Measurements from ENCODE around the gene C22orf15. TPM values are rescaled to one million over a fixed set of nuclear protein-coding genes. Genes with fewer than 3 reads are reported as not detected.

The C22orf15 gene, protein sequence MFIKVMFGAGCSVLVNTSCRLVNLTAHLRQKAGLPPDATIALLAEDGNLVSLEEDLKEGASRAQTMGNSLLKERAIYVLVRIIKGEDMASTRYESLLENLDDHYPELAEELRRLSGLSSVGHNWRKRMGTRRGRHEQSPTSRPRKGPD
- not detected for total RNA-seq

DNA sequence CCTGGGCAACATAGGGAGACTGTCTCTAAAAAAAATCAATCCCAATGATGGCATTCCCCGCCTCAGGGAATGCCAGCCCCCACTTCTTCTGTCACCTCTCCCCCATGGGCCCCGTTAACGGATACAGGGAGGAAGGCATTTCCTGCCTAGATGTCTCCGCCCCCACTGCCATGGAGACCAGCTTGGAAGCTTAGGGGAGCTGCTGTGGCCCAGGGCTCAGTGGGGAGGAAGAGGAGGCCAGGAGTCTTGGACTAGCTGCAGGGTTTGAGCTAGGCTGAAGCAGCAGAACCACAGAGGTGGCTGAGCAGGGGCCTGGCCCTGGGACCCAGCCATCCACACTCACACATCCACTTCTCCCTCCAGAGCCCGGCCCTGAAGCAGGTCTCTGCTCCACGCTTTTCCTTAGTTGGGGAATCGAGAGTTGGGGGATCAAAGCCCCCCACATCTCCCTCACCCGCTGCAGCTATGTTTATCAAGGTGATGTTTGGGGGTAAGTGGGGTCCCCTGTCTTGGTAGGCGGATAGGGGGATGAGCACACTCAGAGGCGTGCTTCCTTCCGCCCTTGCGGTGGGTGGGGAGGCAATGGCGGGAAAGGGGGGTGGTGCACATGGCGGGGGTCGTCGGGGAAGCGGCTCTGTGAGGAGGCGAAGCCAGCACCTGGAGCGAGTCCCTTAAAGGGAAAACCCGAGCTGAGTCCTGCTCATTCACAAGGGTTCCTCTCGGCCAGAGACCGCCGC, at the start of gene C22orf15:
Gene C22orf15, plus strand, starts transcription at position 149 of the 737 bp plus-strand sequence. Its CDS starts 317 bp downstream, at position 466.
- TF ChIP-seq, protein P1, sequence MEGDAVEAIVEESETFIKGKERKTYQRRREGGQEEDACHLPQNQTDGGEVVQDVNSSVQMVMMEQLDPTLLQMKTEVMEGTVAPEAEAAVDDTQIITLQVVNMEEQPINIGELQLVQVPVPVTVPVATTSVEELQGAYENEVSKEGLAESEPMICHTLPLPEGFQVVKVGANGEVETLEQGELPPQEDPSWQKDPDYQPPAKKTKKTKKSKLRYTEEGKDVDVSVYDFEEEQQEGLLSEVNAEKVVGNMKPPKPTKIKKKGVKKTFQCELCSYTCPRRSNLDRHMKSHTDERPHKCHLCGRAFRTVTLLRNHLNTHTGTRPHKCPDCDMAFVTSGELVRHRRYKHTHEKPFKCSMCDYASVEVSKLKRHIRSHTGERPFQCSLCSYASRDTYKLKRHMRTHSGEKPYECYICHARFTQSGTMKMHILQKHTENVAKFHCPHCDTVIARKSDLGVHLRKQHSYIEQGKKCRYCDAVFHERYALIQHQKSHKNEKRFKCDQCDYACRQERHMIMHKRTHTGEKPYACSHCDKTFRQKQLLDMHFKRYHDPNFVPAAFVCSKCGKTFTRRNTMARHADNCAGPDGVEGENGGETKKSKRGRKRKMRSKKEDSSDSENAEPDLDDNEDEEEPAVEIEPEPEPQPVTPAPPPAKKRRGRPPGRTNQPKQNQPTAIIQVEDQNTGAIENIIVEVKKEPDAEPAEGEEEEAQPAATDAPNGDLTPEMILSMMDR (IDR thresholded peaks at IDR 0.05), result no peak
- DNase-seq (ENCODE audit: low spot score) (no peak), ATAC-seq (ENCODE audit: low FRiP score) (no peak)

DNA sequence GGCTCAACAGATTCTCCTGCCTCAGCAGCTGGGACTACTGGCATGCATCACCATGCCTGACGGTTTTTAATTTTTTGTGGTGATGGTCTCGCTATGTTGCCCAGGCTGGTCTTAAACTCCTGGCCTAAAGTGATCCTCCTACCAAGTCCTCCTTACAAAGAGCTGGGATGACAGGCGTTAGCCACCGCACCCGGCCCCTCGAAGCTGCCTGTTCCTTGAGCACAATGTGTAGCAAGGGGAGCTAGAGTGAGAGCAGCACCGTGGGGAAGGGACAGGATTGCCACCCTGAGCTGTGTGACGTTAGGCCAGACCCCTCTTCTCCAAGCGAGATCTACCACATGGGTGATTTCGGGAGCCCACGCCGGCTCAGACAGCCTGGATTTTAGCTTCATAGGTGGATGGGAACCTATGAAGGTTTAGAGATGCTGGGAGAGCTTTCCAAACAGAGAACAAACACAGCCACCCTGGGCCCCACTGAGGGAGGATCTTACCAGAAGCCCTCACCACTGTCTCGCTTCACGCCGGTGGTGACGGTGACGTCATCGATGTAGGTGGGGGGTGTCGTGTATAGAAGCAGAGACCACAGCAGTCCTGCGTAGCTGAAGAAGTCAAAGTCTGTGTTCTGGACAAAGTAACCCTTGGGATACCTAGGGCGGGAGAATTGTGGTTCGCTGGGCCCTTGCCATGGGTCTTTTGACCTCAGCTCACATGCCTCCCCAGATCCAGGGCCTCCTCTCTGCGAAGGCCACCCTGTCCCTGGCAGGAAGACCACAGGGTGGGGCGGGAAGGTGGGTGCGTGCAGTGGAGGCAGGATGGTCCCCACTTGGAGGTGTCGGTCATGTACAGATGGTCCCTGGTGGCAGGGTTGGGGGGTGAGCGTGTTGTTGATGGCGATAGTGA, 48.8 kb upstream of the C22orf15 start:
- ATAC-seq (ENCODE audit: low FRiP score) (no peak), DNase-seq (ENCODE audit: low spot score) (no peak)
- TF ChIP-seq, protein P1 (IDR thresholded peaks at IDR 0.05), result no peak

DNA sequence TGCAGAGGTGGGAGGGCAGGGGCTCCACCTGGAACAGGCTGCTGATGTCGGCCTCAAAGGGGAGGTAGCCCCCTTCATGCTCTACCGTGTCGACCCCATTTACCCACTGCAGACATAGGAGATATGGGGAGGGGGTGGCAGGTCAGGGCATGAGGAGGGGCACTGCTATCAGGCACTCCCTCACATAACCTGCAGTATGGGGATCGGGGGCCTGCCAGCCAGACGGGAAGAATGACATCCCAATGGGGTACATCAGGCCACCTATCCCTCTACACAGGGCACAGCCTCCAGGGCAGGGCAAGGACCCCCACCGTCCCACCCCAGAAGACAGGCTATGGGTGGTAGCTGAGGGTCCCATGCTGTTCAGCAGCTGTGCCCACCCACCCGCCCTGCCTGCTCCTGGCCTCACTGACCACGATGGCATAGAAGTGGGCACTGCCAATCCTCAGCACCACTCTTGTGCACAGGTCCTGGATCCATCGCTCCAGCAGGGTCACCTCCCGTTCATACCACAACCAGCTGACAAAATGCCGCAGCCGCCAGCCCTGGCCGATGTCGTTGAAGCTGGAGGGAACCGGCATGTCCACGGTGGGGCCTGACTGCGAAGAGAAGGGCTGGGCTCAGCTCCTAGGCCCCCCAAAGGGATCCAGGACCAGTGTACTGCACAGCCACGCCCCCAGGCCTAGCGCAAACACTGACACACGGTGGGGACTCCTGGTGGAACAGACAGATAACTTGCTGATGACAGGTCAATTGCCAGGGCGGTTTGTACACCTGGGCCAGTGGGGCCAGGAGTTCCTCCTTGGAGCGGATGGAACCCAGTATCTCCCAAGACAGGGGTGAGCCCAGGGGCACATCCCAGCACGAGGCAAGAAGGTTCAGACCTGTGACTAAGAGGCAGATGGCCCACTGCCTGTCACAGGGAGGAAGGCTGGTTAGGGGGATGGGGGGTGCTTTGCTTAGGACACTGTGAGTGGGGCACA, 47.9 kb upstream of the C22orf15 start:
- ATAC-seq (ENCODE audit: low FRiP score) (peak; percentile 22), DNase-seq (ENCODE audit: low spot score) (no peak)
- TF ChIP-seq, protein P1 (IDR thresholded peaks at IDR 0.05), result no peak

DNA sequence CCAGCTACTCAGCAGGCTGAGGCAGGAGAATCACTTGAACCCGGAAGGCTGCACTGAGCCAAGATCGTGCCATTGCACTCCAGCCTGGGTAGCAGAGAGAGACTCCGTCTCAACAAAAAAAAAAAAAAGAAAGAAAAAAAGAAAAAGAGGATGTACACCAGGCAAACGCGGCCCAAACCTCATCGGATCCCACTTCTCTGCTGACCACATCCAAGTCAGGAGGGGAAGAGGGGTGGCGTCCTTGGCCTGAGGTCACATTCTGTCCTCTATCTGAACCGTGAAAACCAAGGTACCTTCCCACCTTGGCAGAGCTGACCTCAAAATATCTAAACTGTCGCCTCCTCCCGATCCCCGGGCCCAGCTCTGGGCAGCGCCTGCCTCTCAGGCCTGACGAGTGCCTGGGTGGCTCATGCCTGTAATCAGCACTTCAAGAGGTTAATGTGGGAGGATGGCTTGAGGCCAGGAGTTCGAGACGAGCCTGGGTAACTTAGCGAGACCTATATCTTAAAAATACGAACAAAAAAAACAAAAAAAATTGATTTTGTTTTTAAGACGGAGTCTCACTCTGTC, 46.9 kb upstream of the C22orf15 start:
- TF ChIP-seq, protein P1 (IDR thresholded peaks at IDR 0.05), result no peak

DNA sequence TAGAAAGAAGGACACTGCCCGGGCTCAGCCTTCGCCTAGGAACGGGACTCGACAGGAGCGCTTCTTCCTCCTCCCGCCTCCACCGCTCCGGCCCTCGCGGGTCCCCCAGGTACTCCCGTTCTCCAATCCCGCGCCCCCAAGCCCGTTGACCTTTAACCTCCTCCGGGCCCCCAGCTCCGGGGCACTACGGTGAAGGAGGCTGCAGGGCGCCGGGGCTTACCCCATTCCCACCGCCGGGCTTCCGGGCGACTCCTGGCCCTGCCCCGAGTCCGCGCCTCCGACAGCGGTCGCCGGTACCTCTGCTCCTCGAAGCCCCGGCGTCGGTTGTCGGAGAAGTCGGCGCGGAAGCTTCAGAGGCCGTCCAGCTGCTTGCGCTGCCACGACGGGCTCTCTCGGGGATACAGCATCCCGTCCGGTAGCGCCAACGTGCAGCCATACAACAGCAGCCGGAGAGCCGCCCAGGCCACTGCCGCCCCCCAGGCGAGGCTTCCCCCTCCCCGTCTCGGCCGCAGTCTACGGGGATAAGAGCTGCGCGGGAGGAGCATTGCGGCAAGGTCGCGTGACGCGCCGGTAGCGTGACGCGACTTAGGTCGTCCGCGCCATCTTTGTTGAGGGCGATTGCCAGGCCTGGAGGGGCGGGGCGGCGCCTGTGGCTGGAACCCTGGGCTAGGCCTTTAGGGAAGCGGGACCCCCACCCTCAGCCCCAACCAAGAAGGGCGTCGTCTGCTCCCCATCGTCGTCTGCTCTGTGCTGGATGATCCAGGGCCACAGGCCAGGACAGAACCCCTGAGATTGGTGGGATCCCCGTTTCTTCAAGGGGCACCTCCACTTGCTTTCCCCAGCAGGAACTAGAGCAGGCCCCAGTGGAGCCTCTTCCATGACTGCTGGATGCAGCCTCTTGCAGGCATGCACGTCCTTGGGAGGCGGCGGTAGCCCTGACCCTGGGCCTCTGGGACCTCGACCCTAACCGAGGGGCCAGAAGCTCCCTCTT, 45.7 kb upstream of the C22orf15 start:
- ATAC-seq (ENCODE audit: low FRiP score) (peak; percentile 84), DNase-seq (ENCODE audit: low spot score) (peak; percentile 62)
- TF ChIP-seq, protein P1 (IDR thresholded peaks at IDR 0.05), result no peak

More for the DNA sequence above, 46.9 kb upstream of the C22orf15 start:
- ATAC-seq (ENCODE audit: low FRiP score) (no peak), DNase-seq (ENCODE audit: low spot score) (no peak)
